Caco-2 (cell line): Measurements from ENCODE around the gene NME3. TPM values are rescaled to one million over a fixed set of nuclear protein-coding genes. Genes with fewer than 3 reads are reported as not detected.

Experiments used
- BruUV-seq: library from RNA; stranded (reverse); fragments of 400-500 nt; replicated peaks from 2 replicates; lab custom pipeline; 2021; lab: Mats Ljungman, UMichigan
- CTCF ChIA-PET: fragments of 300-600 bp; sonication (Branson Sonifier 250); formaldehyde crosslinking; loops from one replicate; lab custom pipeline; 2022; ENCODE audit warnings: antibody characterized with exemption; lab: Charles Lee
- POLR2A ChIA-PET: fragments of 300-600 bp; sonication (Branson Sonifier 250); formaldehyde crosslinking; loops from one replicate; lab custom pipeline; 2022; ENCODE audit warnings: antibody characterized with exemption; lab: Charles Lee
- DNase-seq, 2 experiments: peaks; one replicate each; pipeline versions ENCODE4 v3.0.0 to v3.0.0-alpha.2; 2020 to 2022
- H3K27me3 ChIP-seq: replicated peaks from 2 replicates; pipeline ENCODE4 v1.6.0; 2011; ENCODE audit warnings: low read length; ENCODE audit not compliant: control insufficient read depth, insufficient read depth
- H3K36me3 ChIP-seq: 2 replicates; pipeline ENCODE4 v1.5.1; 2011; ENCODE audit warnings: low read length; ENCODE audit not compliant: control insufficient read depth, insufficient read depth
- H3K4me1 ChIP-seq: fragments of 250-450 bp; sonication (Bioruptor Pico); 2 replicates; pipeline ENCODE4 v1.5.1; 2020; ENCODE audit warnings: mild to moderate bottlenecking
- H3K4me3 ChIP-seq: 2 replicates; pipeline ENCODE4 v1.5.1; 2011; ENCODE audit warnings: low read depth, mild to moderate bottlenecking, control low read depth, low read length
- H3K9me3 ChIP-seq: fragments of 250-450 bp; sonication (Bioruptor Pico); 2 replicates; pipeline ENCODE4 v1.5.1; 2020; ENCODE audit warnings: mild to moderate bottlenecking, moderate library complexity
- H3K27ac Mint-ChIP-seq: one replicate; pipeline ENCODE4 v1.8.0; 2022; ENCODE audit warnings: mixed read lengths; ENCODE audit not compliant: unreplicated experiment
- H3K27me3 Mint-ChIP-seq: one replicate; pipeline ENCODE4 v1.8.0; 2022; ENCODE audit warnings: mixed read lengths; ENCODE audit not compliant: insufficient read depth, unreplicated experiment
- H3K36me3 Mint-ChIP-seq: one replicate; pipeline ENCODE4 v1.8.0; 2022; ENCODE audit warnings: mild to moderate bottlenecking, mixed read lengths; ENCODE audit not compliant: insufficient read depth, unreplicated experiment
- H3K4me1 Mint-ChIP-seq: one replicate; pipeline ENCODE4 v1.8.0; 2022; ENCODE audit warnings: low read depth, mixed read lengths; ENCODE audit not compliant: unreplicated experiment
- H3K4me3 Mint-ChIP-seq: one replicate; pipeline ENCODE4 v1.8.0; 2022; ENCODE audit warnings: mild to moderate bottlenecking, moderate library complexity, mixed read lengths; ENCODE audit not compliant: unreplicated experiment
- H3K9me3 Mint-ChIP-seq: one replicate; pipeline ENCODE4 v1.8.0; 2022; ENCODE audit warnings: mixed read lengths; ENCODE audit not compliant: unreplicated experiment
- CTCF ChIP-seq, 2 experiments: fragments of 200-600 bp in 1 of 2; IDR thresholded peaks; 1 replicate in 1 of 2; 2 replicates in 1 of 2; pipeline versions ENCODE4 v1.5.1 to v1.8.0; 2011 to 2022; ENCODE audit warnings: antibody characterized with exemption in 1 of 2, control low read depth in 1 of 2, inconsistent platforms in 1 of 2, low read depth in 1 of 2, low read length in 1 of 2, mild to moderate bottlenecking in 1 of 2, moderate library complexity in 1 of 2; ENCODE audit not compliant: insufficient read depth in 1 of 2, severe bottlenecking in 1 of 2, unreplicated experiment in 1 of 2
- intact Hi-C: fragments of 100-400 bp; cut with micrococcal nuclease; formaldehyde crosslinking; loops from one replicate; pipeline ENCODE4 v1.10.0; 2022; ENCODE audit not compliant: unreplicated experiment
- total RNA-seq: library from RNA; stranded (reverse); gene quantifications from 2 replicates; pipeline ENCODE4 v1.2.3, GENCODE V29; 2022

The NME3 gene
- total RNA-seq, 1 experiment from 2014 or later = 7.0 TPM

GRCh38 chr16:1731073-1731472, 40.3 kb downstream of the NME3 start:
- H3K9me3 Mint-ChIP-seq = no peaks in the 10 kb centered on the region
- Histone ChIP-seq H3K9me3 (peaks cover 5% of the 10 kb centered on the region; the same call in 1 of the 2 replicates), H3K4me1 (no peaks in the 10 kb centered on the region), H3K27me3 (no peaks in the 10 kb centered on the region), H3K36me3 (no peaks in the 10 kb centered on the region; the same call in none of the 2 replicates), H3K4me3 (no peak overlapping the region)
- H3K27ac Mint-ChIP-seq = no peak overlapping the region
- no peaks in the 10 kb centered on the region for H3K4me1 Mint-ChIP-seq
- intact Hi-C loops = no loop called here
- no peak for DNase-seq
- no peaks in the 10 kb centered on the region for H3K27me3 Mint-ChIP-seq
- ChIA-PET POLR2A (no interaction called here), CTCF (no interaction called here)
- H3K36me3 Mint-ChIP-seq = peaks cover 23% of the 10 kb centered on the region
- BruUV-seq = no TSS peak
- no peak for TF ChIP-seq CTCF (IDR thresholded peaks at IDR 0.05; ENCODE audit: insufficient read depth in 1 of 2, low read depth in 1 of 2, low read length in 1 of 2, severe bottlenecking in 1 of 2, unreplicated experiment in 1 of 2)
- no peak overlapping the region for H3K4me3 Mint-ChIP-seq

- Mint-ChIP-seq H3K4me3 (no peak overlapping the region), H3K27ac (no peak overlapping the region), H3K9me3 (no peaks in the 10 kb centered on the region), H3K27me3 (no peaks in the 10 kb centered on the region), H3K4me1 (no peaks in the 10 kb centered on the region), H3K36me3 (peaks cover 23% of the 10 kb centered on the region)
- Histone ChIP-seq H3K36me3 (no peaks in the 10 kb centered on the region; the same call in none of the 2 replicates), H3K4me1 (no peaks in the 10 kb centered on the region), H3K27me3 (no peaks in the 10 kb centered on the region), H3K4me3 (no peak overlapping the region), H3K9me3 (no peaks in the 10 kb centered on the region)
- ChIA-PET CTCF (interaction anchor here (1.2 kb wide), 1 partner anchor 24 kb away, joined by 4 read pairs; the partner anchor contains the start of gene MAPK8IP3), POLR2A (no interaction called here)
- intact Hi-C loops = no loop called here
- no peak for TF ChIP-seq CTCF (IDR thresholded peaks at IDR 0.05; ENCODE audit: insufficient read depth in 1 of 2, low read depth in 1 of 2, low read length in 1 of 2, severe bottlenecking in 1 of 2, unreplicated experiment in 1 of 2)
- no TSS peak for BruUV-seq
- DNase-seq = no peak
Observed at GRCh38 chr16:1729445-1729844, 41.9 kb downstream of the NME3 start.

GRCh38 chr16:1729026-1729425, 42.3 kb downstream of the NME3 start:
- H3K36me3 Mint-ChIP-seq = peaks cover 23% of the 10 kb centered on the region
- intact Hi-C loops = no loop called here
- no peaks in the 10 kb centered on the region; the same call in none of the 2 replicates for H3K36me3 ChIP-seq
- no peaks in the 10 kb centered on the region for H3K4me1 Mint-ChIP-seq
- ChIA-PET CTCF (interaction anchor here (1.3 kb wide), 1 partner anchor 23 kb away, joined by 5 read pairs; the partner anchor contains the start of gene MAPK8IP3), POLR2A (no interaction called here)
- no peaks in the 10 kb centered on the region for H3K27me3 ChIP-seq
- no peak overlapping the region for H3K4me3 Mint-ChIP-seq
- no peaks in the 10 kb centered on the region for H3K27me3 Mint-ChIP-seq
- no peak overlapping the region for H3K4me3 ChIP-seq
- H3K9me3 ChIP-seq = no peaks in the 10 kb centered on the region
- no peak for DNase-seq
- no peaks in the 10 kb centered on the region for H3K9me3 Mint-ChIP-seq
- no peaks in the 10 kb centered on the region for H3K4me1 ChIP-seq
- no TSS peak for BruUV-seq
- TF ChIP-seq CTCF (IDR thresholded peaks at IDR 0.05; ENCODE audit: insufficient read depth in 1 of 2, low read depth in 1 of 2, low read length in 1 of 2, severe bottlenecking in 1 of 2, unreplicated experiment in 1 of 2) = no peak
- no peak overlapping the region for H3K27ac Mint-ChIP-seq
